Panc1 (cell line): ENCODE results near the gene RARB. TPM values are rescaled to one million over a fixed set of nuclear protein-coding genes. Genes with fewer than 3 reads are reported as not detected.

Experiments used
- ATAC-seq: fragments of 200-7000 bp; cut with Tn5 transposase; 2 replicates; pipeline ENCODE4 v1.9.1; 2020; ENCODE audit warnings: mild to moderate bottlenecking, moderate library complexity
- BruUV-seq: library from RNA; stranded (reverse); fragments of 400-500 nt; replicated peaks from 2 replicates; lab custom pipeline; 2021; lab: Mats Ljungman, UMichigan
- CTCF ChIA-PET: fragments of 300-600 bp; sonication (Branson Sonifier 250); formaldehyde crosslinking; loops from one replicate; lab custom pipeline; 2022; ENCODE audit warnings: antibody characterized with exemption; lab: Charles Lee
- POLR2A ChIA-PET: fragments of 300-600 bp; sonication (Branson Sonifier 250); formaldehyde crosslinking; loops from one replicate; lab custom pipeline; 2022; ENCODE audit warnings: antibody characterized with exemption; lab: Charles Lee
- DNase-seq: peaks from one replicate; pipeline ENCODE4 v3.0.0-alpha.2; 2010; ENCODE audit warnings: low read depth, low spot score
- H3K27ac ChIP-seq: 2 replicates; pipeline ENCODE4 v1.5.1; 2011; ENCODE audit warnings: mild to moderate bottlenecking, low read length, inconsistent platforms
- H3K27me3 ChIP-seq: fragments of 200-500 bp; sonication (Bioruptor generic); 2 replicates; pipeline ENCODE4 v1.6.0; 2014; ENCODE audit warnings: low read length, inconsistent platforms; ENCODE audit not compliant: control insufficient read depth, insufficient read depth
- H3K36me3 ChIP-seq: fragments of 200-500 bp; sonication (Bioruptor generic); 2 replicates; pipeline ENCODE4 v1.5.1; 2014; ENCODE audit warnings: inconsistent platforms, mild to moderate bottlenecking, low read length, moderate library complexity; ENCODE audit not compliant: control insufficient read depth, insufficient read depth
- H3K4me1 ChIP-seq: 2 replicates; pipeline ENCODE4 v1.5.1; 2011; ENCODE audit warnings: inconsistent platforms, mild to moderate bottlenecking, low read length, moderate library complexity; ENCODE audit not compliant: control insufficient read depth, insufficient read depth
- H3K4me3 ChIP-seq, 2 experiments: 2 replicates each; pipeline ENCODE4 v1.5.1; 2011 to 2012; ENCODE audit warnings: low read depth in 2 of 2, low read length in 2 of 2, mild to moderate bottlenecking in 2 of 2, inconsistent platforms in 1 of 2, moderate library complexity in 1 of 2
- H3K9me3 ChIP-seq: fragments of 200-500 bp; sonication (Bioruptor generic); 2 replicates; pipeline ENCODE4 v1.5.1; 2014; ENCODE audit warnings: low read depth, mild to moderate bottlenecking, inconsistent platforms, low read length, moderate library complexity; ENCODE audit not compliant: control insufficient read depth, insufficient read depth
- POLR2AphosphoS5 ChIP-seq: IDR thresholded peaks from 2 replicates; pipeline ENCODE4 v1.6.1; 2012; ENCODE audit warnings: mild to moderate bottlenecking, low read depth, low read length, moderate library complexity
- SIN3A ChIP-seq: IDR thresholded peaks from 2 replicates; pipeline ENCODE4 v1.6.1; 2012; ENCODE audit warnings: low read depth, mild to moderate bottlenecking, low read length, moderate library complexity, borderline replicate concordance; ENCODE audit not compliant: insufficient read depth
- TCF7L2 ChIP-seq: IDR thresholded peaks from 2 replicates; pipeline ENCODE4 v1.6.1; 2011; ENCODE audit warnings: mild to moderate bottlenecking, low read depth, low read length, inconsistent platforms
- in situ Hi-C: cut with HindIII; loops from 2 replicates; pipeline ENCODE4 v1.10.0; 2016; ENCODE audit warnings: low sequenced_read_pairs, low pct_unique_long_range_greater_than_20kb
- intact Hi-C: fragments of 100-400 bp; cut with micrococcal nuclease; formaldehyde crosslinking; loops from one replicate; pipeline ENCODE4 v1.10.0; 2022; ENCODE audit not compliant: unreplicated experiment
- total RNA-seq: library from RNA; stranded (reverse); gene quantifications from one replicate; pipeline ENCODE4 v1.2.1, GENCODE V29; 2021; ENCODE audit not compliant: unreplicated experiment
- TF ChIP-seq, protein P1 (sequence below), 2 experiments: IDR thresholded peaks; 2 replicates each; pipeline ENCODE4 v1.6.1; 2011 to 2012; ENCODE audit warnings: low read depth in 2 of 2, control low read depth in 1 of 2, low read length in 1 of 2, mild to moderate bottlenecking in 1 of 2, moderate library complexity in 1 of 2; ENCODE audit not compliant: insufficient read depth in 1 of 2
- TF ChIP-seq, protein P2 (sequence below): fragments of 450-650 bp; IDR thresholded peaks from 2 replicates; pipeline ENCODE4 v1.5.1; 2017; ENCODE audit warnings: mild to moderate bottlenecking

The RARB gene
- total RNA-seq, 1 experiment from 2014 or later: not detected

DNA sequence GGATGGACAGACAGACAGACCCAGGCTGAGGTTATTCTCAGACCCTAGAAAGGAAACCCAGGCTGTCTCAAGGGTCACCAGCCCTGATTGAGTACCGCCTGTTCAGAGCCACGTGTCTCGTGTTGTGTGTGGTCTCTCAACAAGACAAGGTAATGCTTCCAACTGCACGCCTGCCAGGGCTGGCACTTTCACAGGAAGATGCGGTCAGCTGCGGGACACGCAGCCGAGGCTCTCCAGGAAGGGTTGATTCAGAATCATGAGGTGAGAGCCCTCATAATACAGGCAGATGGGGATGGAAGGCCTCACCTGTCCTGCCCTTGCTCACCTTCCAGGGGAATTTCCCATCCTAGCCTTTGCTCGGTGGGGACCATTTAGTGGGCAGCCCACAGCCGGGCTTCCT lies 155.3 kb downstream of the RARB start:
- no peaks in the 10 kb centered on the region for H3K36me3 ChIP-seq
- no peaks in the 10 kb centered on the region for H3K9me3 ChIP-seq
- in situ Hi-C loops: no loop called here
- BruUV-seq: no TSS peak
- ATAC-seq (no peak), DNase-seq (no peak)
- TF ChIP-seq SIN3A (no peak), TCF7L2 (no peak), POLR2AphosphoS5 (no peak)
- TF ChIP-seq, protein P1, sequence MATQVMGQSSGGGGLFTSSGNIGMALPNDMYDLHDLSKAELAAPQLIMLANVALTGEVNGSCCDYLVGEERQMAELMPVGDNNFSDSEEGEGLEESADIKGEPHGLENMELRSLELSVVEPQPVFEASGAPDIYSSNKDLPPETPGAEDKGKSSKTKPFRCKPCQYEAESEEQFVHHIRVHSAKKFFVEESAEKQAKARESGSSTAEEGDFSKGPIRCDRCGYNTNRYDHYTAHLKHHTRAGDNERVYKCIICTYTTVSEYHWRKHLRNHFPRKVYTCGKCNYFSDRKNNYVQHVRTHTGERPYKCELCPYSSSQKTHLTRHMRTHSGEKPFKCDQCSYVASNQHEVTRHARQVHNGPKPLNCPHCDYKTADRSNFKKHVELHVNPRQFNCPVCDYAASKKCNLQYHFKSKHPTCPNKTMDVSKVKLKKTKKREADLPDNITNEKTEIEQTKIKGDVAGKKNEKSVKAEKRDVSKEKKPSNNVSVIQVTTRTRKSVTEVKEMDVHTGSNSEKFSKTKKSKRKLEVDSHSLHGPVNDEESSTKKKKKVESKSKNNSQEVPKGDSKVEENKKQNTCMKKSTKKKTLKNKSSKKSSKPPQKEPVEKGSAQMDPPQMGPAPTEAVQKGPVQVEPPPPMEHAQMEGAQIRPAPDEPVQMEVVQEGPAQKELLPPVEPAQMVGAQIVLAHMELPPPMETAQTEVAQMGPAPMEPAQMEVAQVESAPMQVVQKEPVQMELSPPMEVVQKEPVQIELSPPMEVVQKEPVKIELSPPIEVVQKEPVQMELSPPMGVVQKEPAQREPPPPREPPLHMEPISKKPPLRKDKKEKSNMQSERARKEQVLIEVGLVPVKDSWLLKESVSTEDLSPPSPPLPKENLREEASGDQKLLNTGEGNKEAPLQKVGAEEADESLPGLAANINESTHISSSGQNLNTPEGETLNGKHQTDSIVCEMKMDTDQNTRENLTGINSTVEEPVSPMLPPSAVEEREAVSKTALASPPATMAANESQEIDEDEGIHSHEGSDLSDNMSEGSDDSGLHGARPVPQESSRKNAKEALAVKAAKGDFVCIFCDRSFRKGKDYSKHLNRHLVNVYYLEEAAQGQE (IDR thresholded peaks at IDR 0.05; ENCODE audit: insufficient read depth in 1 of 2, low read depth in 2 of 2, low read length in 1 of 2): no peak
- TF ChIP-seq, protein P2, sequence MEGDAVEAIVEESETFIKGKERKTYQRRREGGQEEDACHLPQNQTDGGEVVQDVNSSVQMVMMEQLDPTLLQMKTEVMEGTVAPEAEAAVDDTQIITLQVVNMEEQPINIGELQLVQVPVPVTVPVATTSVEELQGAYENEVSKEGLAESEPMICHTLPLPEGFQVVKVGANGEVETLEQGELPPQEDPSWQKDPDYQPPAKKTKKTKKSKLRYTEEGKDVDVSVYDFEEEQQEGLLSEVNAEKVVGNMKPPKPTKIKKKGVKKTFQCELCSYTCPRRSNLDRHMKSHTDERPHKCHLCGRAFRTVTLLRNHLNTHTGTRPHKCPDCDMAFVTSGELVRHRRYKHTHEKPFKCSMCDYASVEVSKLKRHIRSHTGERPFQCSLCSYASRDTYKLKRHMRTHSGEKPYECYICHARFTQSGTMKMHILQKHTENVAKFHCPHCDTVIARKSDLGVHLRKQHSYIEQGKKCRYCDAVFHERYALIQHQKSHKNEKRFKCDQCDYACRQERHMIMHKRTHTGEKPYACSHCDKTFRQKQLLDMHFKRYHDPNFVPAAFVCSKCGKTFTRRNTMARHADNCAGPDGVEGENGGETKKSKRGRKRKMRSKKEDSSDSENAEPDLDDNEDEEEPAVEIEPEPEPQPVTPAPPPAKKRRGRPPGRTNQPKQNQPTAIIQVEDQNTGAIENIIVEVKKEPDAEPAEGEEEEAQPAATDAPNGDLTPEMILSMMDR: no peak
- POLR2A ChIA-PET: no interaction called here
- no peak overlapping the region for H3K4me3 ChIP-seq
- H3K4me1 ChIP-seq: no peaks in the 10 kb centered on the region
- CTCF ChIA-PET: no interaction called here
- no peaks in the 10 kb centered on the region for H3K27me3 ChIP-seq
- intact Hi-C loops: no loop called here
- no peak overlapping the region for H3K27ac ChIP-seq

DNA sequence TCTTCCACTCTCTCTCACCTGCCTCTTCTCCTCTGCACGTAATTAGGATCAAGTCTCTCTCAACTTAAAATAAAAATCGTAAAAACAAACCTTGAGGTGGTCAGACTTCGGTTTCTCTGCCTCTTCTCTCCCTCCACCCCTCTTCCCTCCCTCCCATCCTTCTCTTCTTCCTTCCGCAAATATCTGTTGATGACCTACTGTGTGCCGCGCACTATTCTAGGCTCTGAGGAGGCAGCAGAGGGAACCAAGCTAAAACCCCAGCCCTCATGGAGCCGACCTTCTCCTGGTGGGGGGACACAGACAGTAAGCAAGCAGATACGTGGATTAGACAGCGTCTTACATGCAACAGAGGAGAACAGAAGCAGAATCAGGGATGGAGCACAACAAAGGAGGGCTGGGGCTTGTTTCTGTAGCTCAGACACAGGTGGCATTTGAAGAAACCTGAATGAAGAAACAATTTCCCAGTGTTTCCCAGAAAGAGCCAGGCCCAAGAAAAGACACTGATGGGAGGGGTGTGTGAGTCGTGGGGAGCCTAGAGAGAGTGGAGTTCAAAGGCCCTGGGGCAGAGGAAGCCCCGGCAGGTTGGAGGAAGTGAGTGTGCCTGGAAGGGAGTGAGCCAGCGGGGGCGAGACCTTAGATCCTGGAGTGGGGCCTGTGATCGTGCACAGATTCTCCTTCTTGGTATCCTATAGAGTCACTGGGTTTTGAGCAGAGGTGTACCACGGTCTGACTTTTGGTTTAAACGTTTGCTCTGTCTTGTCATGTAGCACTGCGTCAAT lies 156.1 kb downstream of the RARB start:
- H3K9me3 ChIP-seq: no peaks in the 10 kb centered on the region
- no peak for DNase-seq
- BruUV-seq: no TSS peak
- no peak overlapping the region for H3K27ac ChIP-seq
- intact Hi-C loops (no loop called here), in situ Hi-C loops (no loop called here)
- no peaks in the 10 kb centered on the region for H3K36me3 ChIP-seq
- ChIA-PET POLR2A (no interaction called here), CTCF (no interaction called here)
- H3K4me1 ChIP-seq: no peaks in the 10 kb centered on the region
- no peak overlapping the region for H3K4me3 ChIP-seq
- TF ChIP-seq, protein P1 (IDR thresholded peaks at IDR 0.05; ENCODE audit: insufficient read depth in 1 of 2, low read depth in 2 of 2, low read length in 1 of 2): no peak
- TF ChIP-seq, protein P2: no peak
- TF ChIP-seq POLR2AphosphoS5 (no peak), SIN3A (no peak)
- ATAC-seq: no peak
- no peaks in the 10 kb centered on the region for H3K27me3 ChIP-seq
